SK-N-SH (cell line): Measurements from ENCODE around the gene DENND2D.

Source experiments
- TF ChIP-seq, protein P1 (sequence below): fragments of 150-350 bp; IDR thresholded peaks from 2 replicates; pipeline ENCODE4 v1.6.1; 2017; ENCODE audit warnings: antibody characterized with exemption, low read length, low read depth, borderline replicate concordance
- TF ChIP-seq, protein P2 (sequence below): fragments of 200-600 bp; sonication (generic); IDR thresholded peaks from 2 replicates; pipeline ENCODE4 v1.6.1; 2017; ENCODE audit warnings: antibody characterized with exemption, mild to moderate bottlenecking, moderate library complexity

DNA sequence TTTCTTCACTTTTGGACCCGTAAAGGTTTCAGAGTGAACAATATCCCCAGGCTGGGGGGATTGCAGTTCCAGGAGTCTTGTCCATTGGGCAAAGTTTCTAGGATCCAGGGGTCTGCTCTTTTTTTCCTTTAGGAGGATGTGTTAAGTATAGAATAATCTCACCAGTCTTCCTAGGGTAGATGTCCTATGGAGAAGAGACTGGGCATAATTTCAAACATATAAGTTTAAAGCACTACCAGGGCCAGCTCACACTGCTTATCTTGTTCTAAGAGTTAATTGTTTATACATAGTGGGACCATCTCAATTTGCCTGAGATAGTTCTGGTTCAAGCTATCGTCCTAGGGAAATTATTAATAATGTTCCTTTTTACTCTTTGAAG lies 28.3 kb upstream of the DENND2D start:
- TF ChIP-seq, protein P1, sequence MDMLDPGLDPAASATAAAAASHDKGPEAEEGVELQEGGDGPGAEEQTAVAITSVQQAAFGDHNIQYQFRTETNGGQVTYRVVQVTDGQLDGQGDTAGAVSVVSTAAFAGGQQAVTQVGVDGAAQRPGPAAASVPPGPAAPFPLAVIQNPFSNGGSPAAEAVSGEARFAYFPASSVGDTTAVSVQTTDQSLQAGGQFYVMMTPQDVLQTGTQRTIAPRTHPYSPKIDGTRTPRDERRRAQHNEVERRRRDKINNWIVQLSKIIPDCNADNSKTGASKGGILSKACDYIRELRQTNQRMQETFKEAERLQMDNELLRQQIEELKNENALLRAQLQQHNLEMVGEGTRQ = no peak
- TF ChIP-seq, protein P2, sequence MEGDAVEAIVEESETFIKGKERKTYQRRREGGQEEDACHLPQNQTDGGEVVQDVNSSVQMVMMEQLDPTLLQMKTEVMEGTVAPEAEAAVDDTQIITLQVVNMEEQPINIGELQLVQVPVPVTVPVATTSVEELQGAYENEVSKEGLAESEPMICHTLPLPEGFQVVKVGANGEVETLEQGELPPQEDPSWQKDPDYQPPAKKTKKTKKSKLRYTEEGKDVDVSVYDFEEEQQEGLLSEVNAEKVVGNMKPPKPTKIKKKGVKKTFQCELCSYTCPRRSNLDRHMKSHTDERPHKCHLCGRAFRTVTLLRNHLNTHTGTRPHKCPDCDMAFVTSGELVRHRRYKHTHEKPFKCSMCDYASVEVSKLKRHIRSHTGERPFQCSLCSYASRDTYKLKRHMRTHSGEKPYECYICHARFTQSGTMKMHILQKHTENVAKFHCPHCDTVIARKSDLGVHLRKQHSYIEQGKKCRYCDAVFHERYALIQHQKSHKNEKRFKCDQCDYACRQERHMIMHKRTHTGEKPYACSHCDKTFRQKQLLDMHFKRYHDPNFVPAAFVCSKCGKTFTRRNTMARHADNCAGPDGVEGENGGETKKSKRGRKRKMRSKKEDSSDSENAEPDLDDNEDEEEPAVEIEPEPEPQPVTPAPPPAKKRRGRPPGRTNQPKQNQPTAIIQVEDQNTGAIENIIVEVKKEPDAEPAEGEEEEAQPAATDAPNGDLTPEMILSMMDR = no peak
